Hematopoietic multipotent progenitor cell (in vitro differentiated cells): ENCODE data around the gene CLDN6. TPM values are rescaled to one million over a fixed set of nuclear protein-coding genes. Genes with fewer than 3 reads are reported as not detected.
A peak's percentile ranks its signal among the peaks of the same experiment; 100 is the strongest.

ENCODE experiments used
- DNase-seq, 3 donors: peaks; one replicate each; pipeline ENCODE4 v3.0.0-alpha.2; 2011 to 2015; ENCODE audit warnings: low read depth in 2 of 3, low spot score in 2 of 3
- total RNA-seq: library from RNA; depleted of rRNA; stranded (reverse); fragments of >200 nt; gene quantifications from one replicate; pipeline ENCODE4 v1.2.3, GENCODE V29; 2012

Gene CLDN6
- total RNA-seq, 1 donor, result 0.27 TPM

GRCh38 chr16:3029491-3030221 lies 11.7 kb upstream of the CLDN6 start:
- DNase-seq, result no peak

- DNase-seq, result no peak
Observed at GRCh38 chr16:3028716-3029319, 10.8 kb upstream of the CLDN6 start.

- peak; percentile 84 to 89 (median 86) for DNase-seq
Observed at GRCh38 chr16:3027983-3028715, 10.2 kb upstream of the CLDN6 start.

GRCh38 chr16:3027489-3027795 lies 9.5 kb upstream of the CLDN6 start:
- no peak for DNase-seq

GRCh38 chr16:3026609-3027488 lies 8.9 kb upstream of the CLDN6 start:
- DNase-seq, result no peak

GRCh38 chr16:3026003-3026378 lies 8.0 kb upstream of the CLDN6 start:
- DNase-seq, result no peak

GRCh38 chr16:3025032-3026002 lies 7.3 kb upstream of the CLDN6 start:
- no peak for DNase-seq

- peak; percentile 93 to 98 (median 97) for DNase-seq
Observed at GRCh38 chr16:3023669-3024478, 5.9 kb upstream of the CLDN6 start, which contains the start of the genes HCFC1R1 and THOC6. TSS of gene HCFC1R1 (minus strand) at chr16:3023942. CDS start at chr16:3023941, 1 bp downstream. TSS of gene THOC6 (plus strand) at chr16:3024035. CDS start at chr16:3024327, 292 bp downstream.

- no peak for DNase-seq
Observed at GRCh38 chr16:3023415-3023668, 5.4 kb upstream of the CLDN6 start.

- DNase-seq, result no peak
Observed at GRCh38 chr16:3022684-3023414, 4.9 kb upstream of the CLDN6 start.

- peak in 2 of 3 donors; percentile 77 to 79 for DNase-seq
Observed at GRCh38 chr16:3022208-3022683, 4.3 kb upstream of the CLDN6 start.

- peak in 2 of 3 donors; percentile 69 to 73 for DNase-seq
Observed at GRCh38 chr16:3021449-3022207, 3.6 kb upstream of the CLDN6 start.

GRCh38 chr16:3020604-3021448 lies 2.8 kb upstream of the CLDN6 start:
- peak; percentile 30 to 82 (median 56) for DNase-seq

GRCh38 chr16:3020247-3020603 lies 2.2 kb upstream of the CLDN6 start, which contains the start of gene TNFRSF12A:
TSS of gene TNFRSF12A (plus strand) at chr16:3020368. CDS start at chr16:3020398, 30 bp downstream.
- DNase-seq, result peak; percentile 52 to 74 (median 74)

- no peak for DNase-seq
Observed at GRCh38 chr16:3019594-3020246, 1.7 kb upstream of the CLDN6 start.

GRCh38 chr16:3017344-3017743 lies 639 bp downstream of the CLDN6 start:
- no peak for DNase-seq
